ENCODE measurements around the gene NDST4.

DNA sequence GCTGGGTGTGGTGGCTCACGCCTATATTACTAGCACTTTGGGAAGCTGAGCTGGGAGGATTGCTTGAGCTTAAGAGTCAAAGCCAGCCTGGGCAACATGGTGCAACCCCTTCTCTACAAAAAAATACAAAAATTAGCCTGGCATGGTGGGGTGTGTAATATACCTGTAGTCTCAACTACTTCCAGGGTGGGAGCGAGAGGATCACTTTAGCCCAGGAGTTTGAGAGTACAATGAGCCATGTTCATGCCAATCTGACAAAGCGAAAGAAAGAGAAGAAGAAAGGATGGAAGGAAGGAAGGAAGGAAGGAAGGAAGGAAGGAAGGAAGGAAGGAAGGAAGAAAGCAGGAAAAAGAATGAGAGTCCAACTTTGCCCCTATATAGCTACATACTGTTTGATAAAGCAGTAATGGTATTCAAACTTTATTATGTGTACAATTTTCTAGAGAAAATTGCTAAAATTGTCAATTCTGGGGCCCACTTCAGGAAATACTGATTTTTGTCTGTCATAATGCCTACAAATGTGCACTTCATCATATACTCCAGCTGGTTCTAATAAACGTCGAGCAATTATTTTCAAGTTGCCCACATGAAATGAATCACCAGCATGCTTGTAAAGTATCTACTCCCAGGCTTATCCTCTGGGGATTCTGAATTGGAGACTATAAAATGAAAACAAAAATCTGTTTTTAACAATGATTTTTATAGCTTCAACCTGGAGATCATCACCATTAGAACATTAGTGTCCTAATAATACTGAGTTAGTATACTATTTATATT, 132.3 kb downstream of the NDST4 start:
- no peak for TF ChIP-seq ZFP3 (CRISPR knock-in tag; IDR thresholded peaks at IDR 0.05)
- TF ChIP-seq, protein P1, sequence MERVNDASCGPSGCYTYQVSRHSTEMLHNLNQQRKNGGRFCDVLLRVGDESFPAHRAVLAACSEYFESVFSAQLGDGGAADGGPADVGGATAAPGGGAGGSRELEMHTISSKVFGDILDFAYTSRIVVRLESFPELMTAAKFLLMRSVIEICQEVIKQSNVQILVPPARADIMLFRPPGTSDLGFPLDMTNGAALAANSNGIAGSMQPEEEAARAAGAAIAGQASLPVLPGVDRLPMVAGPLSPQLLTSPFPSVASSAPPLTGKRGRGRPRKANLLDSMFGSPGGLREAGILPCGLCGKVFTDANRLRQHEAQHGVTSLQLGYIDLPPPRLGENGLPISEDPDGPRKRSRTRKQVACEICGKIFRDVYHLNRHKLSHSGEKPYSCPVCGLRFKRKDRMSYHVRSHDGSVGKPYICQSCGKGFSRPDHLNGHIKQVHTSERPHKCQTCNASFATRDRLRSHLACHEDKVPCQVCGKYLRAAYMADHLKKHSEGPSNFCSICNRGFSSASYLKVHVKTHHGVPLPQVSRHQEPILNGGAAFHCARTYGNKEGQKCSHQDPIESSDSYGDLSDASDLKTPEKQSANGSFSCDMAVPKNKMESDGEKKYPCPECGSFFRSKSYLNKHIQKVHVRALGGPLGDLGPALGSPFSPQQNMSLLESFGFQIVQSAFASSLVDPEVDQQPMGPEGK (CRISPR knock-in tag; IDR thresholded peaks at IDR 0.05; ENCODE audit: borderline replicate concordance), result no peak
- TF ChIP-seq, protein P2, sequence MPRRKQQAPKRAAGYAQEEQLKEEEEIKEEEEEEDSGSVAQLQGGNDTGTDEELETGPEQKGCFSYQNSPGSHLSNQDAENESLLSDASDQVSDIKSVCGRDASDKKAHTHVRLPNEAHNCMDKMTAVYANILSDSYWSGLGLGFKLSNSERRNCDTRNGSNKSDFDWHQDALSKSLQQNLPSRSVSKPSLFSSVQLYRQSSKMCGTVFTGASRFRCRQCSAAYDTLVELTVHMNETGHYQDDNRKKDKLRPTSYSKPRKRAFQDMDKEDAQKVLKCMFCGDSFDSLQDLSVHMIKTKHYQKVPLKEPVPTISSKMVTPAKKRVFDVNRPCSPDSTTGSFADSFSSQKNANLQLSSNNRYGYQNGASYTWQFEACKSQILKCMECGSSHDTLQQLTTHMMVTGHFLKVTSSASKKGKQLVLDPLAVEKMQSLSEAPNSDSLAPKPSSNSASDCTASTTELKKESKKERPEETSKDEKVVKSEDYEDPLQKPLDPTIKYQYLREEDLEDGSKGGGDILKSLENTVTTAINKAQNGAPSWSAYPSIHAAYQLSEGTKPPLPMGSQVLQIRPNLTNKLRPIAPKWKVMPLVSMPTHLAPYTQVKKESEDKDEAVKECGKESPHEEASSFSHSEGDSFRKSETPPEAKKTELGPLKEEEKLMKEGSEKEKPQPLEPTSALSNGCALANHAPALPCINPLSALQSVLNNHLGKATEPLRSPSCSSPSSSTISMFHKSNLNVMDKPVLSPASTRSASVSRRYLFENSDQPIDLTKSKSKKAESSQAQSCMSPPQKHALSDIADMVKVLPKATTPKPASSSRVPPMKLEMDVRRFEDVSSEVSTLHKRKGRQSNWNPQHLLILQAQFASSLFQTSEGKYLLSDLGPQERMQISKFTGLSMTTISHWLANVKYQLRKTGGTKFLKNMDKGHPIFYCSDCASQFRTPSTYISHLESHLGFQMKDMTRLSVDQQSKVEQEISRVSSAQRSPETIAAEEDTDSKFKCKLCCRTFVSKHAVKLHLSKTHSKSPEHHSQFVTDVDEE (CRISPR knock-in tag; IDR thresholded peaks at IDR 0.05), result no peak
- TF ChIP-seq RARB (CRISPR knock-in tag; IDR thresholded peaks at IDR 0.05), result no peak

Data from SK-N-SH treated with all-trans-retinoic acid at 6 μM for 48 hours (cell line).